ENCODE measurements around the gene CD53. TPM values are rescaled to one million over a fixed set of nuclear protein-coding genes. Genes with fewer than 3 reads are reported as not detected.

CD53 gene
- total and polyA plus RNA-seq, 2 donors (not counting 1 experiment from before 2014, with no cell fraction given): not detected

GRCh38 chr1:110893908-110894490 is 21.1 kb downstream of the CD53 start:
- H4K20me1 ChIP-seq (ENCODE audit: control insufficient read depth, extremely low read depth, insufficient read depth, low read length): no peaks in the 10 kb centered on the region
- H3K9me3 ChIP-seq (ENCODE audit: control insufficient read depth, insufficient read depth, low read depth, low read length): no peaks in the 10 kb centered on the region
- no peak overlapping the region for H2AFZ ChIP-seq (ENCODE audit: low read length)
- no peak for DNase-seq (ENCODE audit: low read depth in 2 of 2)
- no peaks in the 10 kb centered on the region for H3K4me1 ChIP-seq (ENCODE audit: control insufficient read depth, extremely low read depth, insufficient read depth, low read length)
- TF ChIP-seq EZH2 (IDR thresholded peaks at IDR 0.05; ENCODE audit: low read length, missing control alignments): no peak
- no peaks in the 10 kb centered on the region for H3K36me3 ChIP-seq (ENCODE audit: control insufficient read depth, insufficient read depth, low read length)
- no peak overlapping the region for H3K9ac ChIP-seq (ENCODE audit: insufficient read depth, low read length)
- H3K27me3 ChIP-seq (ENCODE audit: control insufficient read depth, insufficient read depth, low read length): no peaks in the 10 kb centered on the region
- no peaks in the 10 kb centered on the region for H3K79me2 ChIP-seq (ENCODE audit: control insufficient read depth, insufficient read depth, low read length)
- no peak overlapping the region for H3K4me2 ChIP-seq (ENCODE audit: extremely low read depth, insufficient read depth, low read length)
- no peak overlapping the region for H3K27ac ChIP-seq (ENCODE audit: insufficient read depth, low read length)
- no peak overlapping the region for H3K4me3 ChIP-seq (replicated peaks in 1 of 4; ENCODE audit: control extremely low read depth in 1 of 4, insufficient read depth in 1 of 4, low read depth in 3 of 4, low read length in 4 of 4)

- Histone ChIP-seq H3K4me3 (replicated peaks in 1 of 4; ENCODE audit: control extremely low read depth in 1 of 4, insufficient read depth in 1 of 4, low read depth in 3 of 4, low read length in 4 of 4) (no peak overlapping the region), H3K4me1 (ENCODE audit: control insufficient read depth, extremely low read depth, insufficient read depth, low read length) (no peaks in the 10 kb centered on the region), H3K27ac (ENCODE audit: insufficient read depth, low read length) (no peak overlapping the region), H3K36me3 (ENCODE audit: control insufficient read depth, insufficient read depth, low read length) (no peaks in the 10 kb centered on the region), H3K9ac (ENCODE audit: insufficient read depth, low read length) (no peak overlapping the region), H2AFZ (ENCODE audit: low read length) (no peak overlapping the region), H3K9me3 (ENCODE audit: control insufficient read depth, insufficient read depth, low read depth, low read length) (no peaks in the 10 kb centered on the region), H3K27me3 (ENCODE audit: control insufficient read depth, insufficient read depth, low read length) (no peaks in the 10 kb centered on the region), H3K79me2 (ENCODE audit: control insufficient read depth, insufficient read depth, low read length) (no peaks in the 10 kb centered on the region), H4K20me1 (ENCODE audit: control insufficient read depth, extremely low read depth, insufficient read depth, low read length) (no peaks in the 10 kb centered on the region), H3K4me2 (ENCODE audit: extremely low read depth, insufficient read depth, low read length) (no peak overlapping the region)
- TF ChIP-seq EZH2 (IDR thresholded peaks at IDR 0.05; ENCODE audit: low read length, missing control alignments): no peak
- no peak for TF ChIP-seq CTCF (conservative IDR thresholded peaks at IDR 0.05 in 1 of 2, IDR thresholded peaks at IDR 0.05 in 1 of 2; ENCODE audit: low read depth in 1 of 2, low read length in 2 of 2)
- no peak for DNase-seq (ENCODE audit: low read depth in 2 of 2)
Measured at GRCh38 chr1:110896090-110896489, 23.1 kb downstream of the CD53 start.

GRCh38 chr1:110897681-110898080 is 24.7 kb downstream of the CD53 start:
- H3K4me2 ChIP-seq (ENCODE audit: extremely low read depth, insufficient read depth, low read length): no peak overlapping the region
- H4K20me1 ChIP-seq (ENCODE audit: control insufficient read depth, extremely low read depth, insufficient read depth, low read length): no peaks in the 10 kb centered on the region
- no peak for TF ChIP-seq CTCF (conservative IDR thresholded peaks at IDR 0.05 in 1 of 2, IDR thresholded peaks at IDR 0.05 in 1 of 2; ENCODE audit: low read depth in 1 of 2, low read length in 2 of 2)
- no peak for TF ChIP-seq EZH2 (IDR thresholded peaks at IDR 0.05; ENCODE audit: low read length, missing control alignments)
- no peaks in the 10 kb centered on the region for H3K27me3 ChIP-seq (ENCODE audit: control insufficient read depth, insufficient read depth, low read length)
- no peaks in the 10 kb centered on the region for H3K36me3 ChIP-seq (ENCODE audit: control insufficient read depth, insufficient read depth, low read length)
- H3K79me2 ChIP-seq (ENCODE audit: control insufficient read depth, insufficient read depth, low read length): no peaks in the 10 kb centered on the region
- no peaks in the 10 kb centered on the region for H3K9me3 ChIP-seq (ENCODE audit: control insufficient read depth, insufficient read depth, low read depth, low read length)
- no peaks in the 10 kb centered on the region for H3K4me1 ChIP-seq (ENCODE audit: control insufficient read depth, extremely low read depth, insufficient read depth, low read length)
- DNase-seq (ENCODE audit: low read depth in 2 of 2): no peak
- no peak overlapping the region for H2AFZ ChIP-seq (ENCODE audit: low read length)
- H3K4me3 ChIP-seq (replicated peaks in 1 of 4; ENCODE audit: control extremely low read depth in 1 of 4, insufficient read depth in 1 of 4, low read depth in 3 of 4, low read length in 4 of 4): no peak overlapping the region
- H3K27ac ChIP-seq (ENCODE audit: insufficient read depth, low read length): no peak overlapping the region
- H3K9ac ChIP-seq (ENCODE audit: insufficient read depth, low read length): no peak overlapping the region
